BJ (cell line): ENCODE results near the gene ABCC8. TPM values are rescaled to one million over a fixed set of nuclear protein-coding genes. Genes with fewer than 3 reads are reported as not detected.

Experiments
- CTCF ChIA-PET: fragments of 350-600 bp; formaldehyde crosslinking; extraction: SDS; loops from one replicate; lab custom pipeline; 2021; ENCODE audit warnings: antibody characterized with exemption, inconsistent platforms; lab: Yijun Ruan, JAX
- POLR2A ChIA-PET: fragments of 300-600 bp; sonication (Branson Sonifier 250); formaldehyde crosslinking; extraction: SDS; loops from one replicate; lab custom pipeline; 2021; ENCODE audit warnings: antibody characterized with exemption; lab: Charles Lee
- DNase-seq: peaks from one replicate; pipeline ENCODE4 v3.0.0-alpha.2; 2011; ENCODE audit warnings: low read depth
- H3K27me3 ChIP-seq: 2 replicates; pipeline ENCODE4 v1.6.0; 2011; ENCODE audit warnings: low read length; ENCODE audit not compliant: control insufficient read depth, insufficient read depth
- H3K36me3 ChIP-seq: 2 replicates; pipeline ENCODE4 v1.5.1; 2011; ENCODE audit warnings: low read length; ENCODE audit not compliant: control insufficient read depth, insufficient read depth
- H3K4me3 ChIP-seq: 2 replicates; pipeline ENCODE4 v1.5.1; 2011; ENCODE audit warnings: low read depth, mild to moderate bottlenecking, control low read depth, low read length
- polyA plus RNA-seq: library from polyadenylated mRNA; depleted of rRNA; stranded (reverse); fragments of >200 nt; gene quantifications from 2 replicates; pipeline ENCODE4 v1.2.3, GENCODE V29; 2011
- TF ChIP-seq, protein P1 (sequence below): IDR thresholded peaks from 2 replicates; pipeline ENCODE4 v1.5.1; 2011; ENCODE audit warnings: low read depth, mild to moderate bottlenecking, control low read depth, inconsistent platforms, low read length, moderate library complexity; ENCODE audit not compliant: insufficient read depth

The ABCC8 gene
- polyA plus RNA-seq, 1 experiment, result not detected

DNA sequence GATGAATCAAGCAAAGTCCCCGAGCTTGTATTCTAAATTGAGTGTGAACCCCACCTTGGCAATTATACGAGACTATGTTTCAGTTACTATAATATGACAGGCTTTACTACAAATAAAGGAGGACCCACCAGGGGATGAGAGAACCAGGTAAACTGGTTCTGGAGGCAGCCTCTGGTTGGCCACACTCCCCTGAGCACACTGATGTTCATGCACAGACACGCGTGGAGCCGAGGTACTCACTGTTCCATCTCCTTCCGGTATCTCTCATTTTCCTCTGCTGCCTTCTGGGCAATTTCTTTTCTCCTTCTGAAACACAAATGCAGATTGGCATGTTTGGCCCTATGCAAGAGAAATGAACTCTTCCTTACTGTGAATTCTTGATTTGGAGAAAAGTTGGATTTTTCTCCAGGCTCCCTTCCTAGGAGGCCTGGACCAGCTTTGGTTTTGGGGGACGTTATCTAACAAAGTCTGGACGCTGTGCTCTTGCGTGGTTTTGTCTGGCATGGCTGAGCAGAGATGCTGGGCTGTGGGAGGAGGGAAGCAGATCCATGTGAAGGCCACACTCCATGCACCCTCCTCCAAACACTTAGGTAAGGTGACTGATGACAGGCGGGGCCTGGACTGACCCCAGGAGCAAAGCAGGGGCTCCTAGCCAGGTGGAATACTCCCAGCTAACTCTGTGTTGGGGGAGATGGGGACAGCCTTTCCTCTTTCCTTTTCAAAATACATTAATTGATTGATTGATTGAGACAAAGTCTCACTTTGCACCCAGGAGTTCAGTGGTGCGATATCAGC, 44.7 kb upstream of the ABCC8 start:
- H3K36me3 ChIP-seq, result no peaks in the 10 kb centered on the region
- ChIA-PET CTCF (interaction anchor here (0.6 to 5.3 kb wide), 5 partner anchors 16 to 254 kb away, joined by 3 to 36 read pairs (median 4); no protein-coding TSS in a partner anchor), POLR2A (no interaction called here)
- H3K27me3 ChIP-seq, result peaks cover 4% of the 10 kb centered on the region
- DNase-seq, result no peak
- TF ChIP-seq, protein P1, sequence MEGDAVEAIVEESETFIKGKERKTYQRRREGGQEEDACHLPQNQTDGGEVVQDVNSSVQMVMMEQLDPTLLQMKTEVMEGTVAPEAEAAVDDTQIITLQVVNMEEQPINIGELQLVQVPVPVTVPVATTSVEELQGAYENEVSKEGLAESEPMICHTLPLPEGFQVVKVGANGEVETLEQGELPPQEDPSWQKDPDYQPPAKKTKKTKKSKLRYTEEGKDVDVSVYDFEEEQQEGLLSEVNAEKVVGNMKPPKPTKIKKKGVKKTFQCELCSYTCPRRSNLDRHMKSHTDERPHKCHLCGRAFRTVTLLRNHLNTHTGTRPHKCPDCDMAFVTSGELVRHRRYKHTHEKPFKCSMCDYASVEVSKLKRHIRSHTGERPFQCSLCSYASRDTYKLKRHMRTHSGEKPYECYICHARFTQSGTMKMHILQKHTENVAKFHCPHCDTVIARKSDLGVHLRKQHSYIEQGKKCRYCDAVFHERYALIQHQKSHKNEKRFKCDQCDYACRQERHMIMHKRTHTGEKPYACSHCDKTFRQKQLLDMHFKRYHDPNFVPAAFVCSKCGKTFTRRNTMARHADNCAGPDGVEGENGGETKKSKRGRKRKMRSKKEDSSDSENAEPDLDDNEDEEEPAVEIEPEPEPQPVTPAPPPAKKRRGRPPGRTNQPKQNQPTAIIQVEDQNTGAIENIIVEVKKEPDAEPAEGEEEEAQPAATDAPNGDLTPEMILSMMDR, result no peak
- no peak overlapping the region for H3K4me3 ChIP-seq

DNA sequence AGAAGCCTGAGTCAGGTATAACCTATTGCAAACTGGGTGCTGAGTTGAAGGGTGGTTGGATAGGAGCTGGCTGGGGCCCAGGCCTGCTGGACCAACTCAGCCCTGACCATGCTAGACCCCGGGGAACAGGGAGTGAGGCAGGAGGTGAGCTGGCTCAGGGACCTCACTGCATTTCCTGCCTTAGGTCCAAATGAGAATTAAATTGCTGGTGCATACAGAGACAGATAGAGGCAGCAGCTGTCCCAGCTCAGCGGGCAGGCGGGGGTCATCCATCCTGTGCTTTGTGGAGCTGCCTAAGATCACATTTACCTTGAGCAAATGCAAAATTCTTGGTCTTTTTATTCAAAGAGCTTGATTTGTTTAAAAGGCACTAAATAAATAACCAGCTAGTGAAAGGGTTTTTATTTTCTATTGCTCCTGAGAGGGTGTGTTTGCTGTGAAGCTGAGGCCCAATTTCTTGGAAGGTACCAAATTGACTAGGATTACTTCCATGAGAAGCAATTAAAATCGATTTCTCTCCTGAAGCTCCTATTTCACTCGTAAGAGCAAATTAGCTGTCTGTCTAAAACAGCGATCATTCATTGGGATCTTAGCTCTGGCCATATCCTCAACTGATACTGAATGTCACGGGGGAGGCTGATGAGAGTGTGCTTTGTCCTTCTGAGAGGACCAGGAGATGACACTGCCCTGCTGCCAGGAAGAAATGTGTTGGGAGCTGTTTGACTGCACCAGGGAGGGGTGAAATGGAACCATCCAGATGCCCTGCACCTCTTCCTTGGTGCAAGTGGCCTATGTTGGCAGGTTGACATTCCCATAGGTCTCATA, 42.6 kb upstream of the ABCC8 start:
- TF ChIP-seq, protein P1, result no peak
- Histone ChIP-seq H3K36me3 (no peaks in the 10 kb centered on the region), H3K4me3 (no peak overlapping the region), H3K27me3 (peaks cover 7% of the 10 kb centered on the region)
- ChIA-PET POLR2A (no interaction called here), CTCF (interaction anchor here (0.9 to 5.3 kb wide), 4 partner anchors 9 to 136 kb away, joined by 3 to 36 read pairs (median 16); partner anchors contain the start of gene KCNJ11)
- no peak for DNase-seq

- DNase-seq, result no peak
- peaks cover 8% of the 10 kb centered on the region for H3K27me3 ChIP-seq
- POLR2A ChIA-PET, result no interaction called here
- TF ChIP-seq, protein P1, result no peak
- no peak overlapping the region for H3K4me3 ChIP-seq
- CTCF ChIA-PET, result interaction anchor here (4.1 to 5.3 kb wide), 2 partner anchors 10 to 13 kb away, joined by 21 to 36 read pairs; no protein-coding TSS in a partner anchor
- H3K36me3 ChIP-seq, result no peaks in the 10 kb centered on the region
Measured at GRCh38 chr11:17518366-17518765, 41.7 kb upstream of the ABCC8 start.

DNA sequence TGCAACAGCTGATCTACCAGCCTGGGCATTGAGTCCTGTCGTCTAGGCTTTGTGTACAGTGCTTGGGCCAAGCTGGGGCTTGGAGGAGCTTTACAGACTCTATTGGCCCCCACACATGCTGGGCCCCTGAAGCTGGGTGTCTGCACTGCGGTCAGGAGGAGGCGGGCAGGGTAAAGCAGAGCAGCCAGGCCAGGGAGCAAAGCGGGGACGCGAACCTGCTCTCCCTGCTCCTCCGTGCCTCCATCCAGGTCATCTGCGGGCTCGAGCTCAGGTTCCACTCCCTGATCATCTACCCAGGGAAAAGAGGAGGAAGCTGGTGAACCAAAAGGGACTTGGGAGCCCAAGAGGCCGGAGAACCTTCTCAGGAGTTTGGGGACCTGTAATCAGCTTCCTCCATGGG, 40.5 kb upstream of the ABCC8 start:
- POLR2A ChIA-PET, result no interaction called here
- TF ChIP-seq, protein P1, result no peak
- Histone ChIP-seq H3K4me3 (no peak overlapping the region), H3K27me3 (peaks cover 9% of the 10 kb centered on the region), H3K36me3 (no peaks in the 10 kb centered on the region)
- no peak for DNase-seq
- CTCF ChIA-PET, result interaction anchor here (1.2 to 5.3 kb wide), 3 partner anchors 9 to 12 kb away, joined by 3 to 36 read pairs (median 21); no protein-coding TSS in a partner anchor

DNA sequence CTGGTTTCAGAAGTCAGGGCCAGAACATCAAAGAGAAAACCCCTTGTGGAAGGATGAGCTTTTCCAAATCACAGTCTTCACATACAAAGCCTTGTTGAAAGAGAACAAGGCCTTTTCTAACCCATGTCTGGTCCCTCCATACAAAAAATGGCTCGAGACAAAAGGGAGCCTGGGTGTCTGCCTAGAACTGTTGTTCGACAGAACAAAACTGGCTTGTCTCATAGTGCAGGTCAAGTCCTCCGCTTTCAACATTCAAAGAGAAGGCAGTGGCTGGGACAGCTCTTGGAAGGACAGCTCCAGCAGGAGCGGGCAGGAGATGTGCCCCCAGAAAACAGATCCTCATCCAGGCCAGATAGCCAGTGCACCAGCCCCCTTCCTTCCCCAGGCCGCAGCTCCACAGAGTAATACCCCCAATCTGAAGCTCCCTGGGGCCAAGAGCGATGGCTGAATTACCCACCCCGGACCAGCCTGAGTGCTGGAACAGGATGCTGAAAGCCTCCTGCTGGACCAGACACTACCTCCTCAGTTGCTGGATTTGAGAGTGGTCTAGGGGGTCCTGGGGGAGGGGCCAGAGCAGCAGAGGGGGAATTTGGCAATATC, 40.0 kb upstream of the ABCC8 start:
- no peak overlapping the region for H3K4me3 ChIP-seq
- TF ChIP-seq, protein P1, result no peak
- peaks cover 9% of the 10 kb centered on the region for H3K27me3 ChIP-seq
- POLR2A ChIA-PET, result no interaction called here
- CTCF ChIA-PET, result interaction anchor here (1.2 to 5.3 kb wide), 4 partner anchors 10 to 18 kb away, joined by 3 to 36 read pairs (median 12); no protein-coding TSS in a partner anchor
- DNase-seq, result no peak
- H3K36me3 ChIP-seq, result no peaks in the 10 kb centered on the region
